Trophoblast cell (in vitro differentiated cells and primary cell): ENCODE results near the gene KLF3.

Experiments used
- DNase-seq, 2 donors: peaks; one replicate each; pipeline ENCODE4 v3.0.0-alpha.2; 2016
- H2AFZ ChIP-seq: 2 replicates; pipeline ENCODE4 v1.6.1; 2013; ENCODE audit warnings: low read length, moderate library complexity, mild to moderate bottlenecking; ENCODE audit not compliant: insufficient read depth, poor library complexity
- H2AK5ac ChIP-seq: 2 replicates; pipeline ENCODE4 v1.6.1; 2013; ENCODE audit warnings: mild to moderate bottlenecking, low read length
- H2BK120ac ChIP-seq: 2 replicates; pipeline ENCODE4 v1.6.1; 2013; ENCODE audit warnings: low read length, mild to moderate bottlenecking, moderate library complexity; ENCODE audit not compliant: insufficient read depth, poor library complexity
- H2BK12ac ChIP-seq: 2 replicates; pipeline ENCODE4 v1.6.1; 2013; ENCODE audit warnings: mild to moderate bottlenecking, low read length, moderate library complexity
- H2BK5ac ChIP-seq: 2 replicates; pipeline ENCODE4 v1.6.1; 2013; ENCODE audit warnings: low read length, low read depth, moderate library complexity, mild to moderate bottlenecking; ENCODE audit not compliant: poor library complexity
- H3K14ac ChIP-seq: 2 replicates; pipeline ENCODE4 v1.6.1; 2013; ENCODE audit warnings: mild to moderate bottlenecking, low read length
- H3K18ac ChIP-seq: 2 replicates; pipeline ENCODE4 v1.6.1; 2013; ENCODE audit warnings: mild to moderate bottlenecking, low read length
- H3K23ac ChIP-seq: 2 replicates; pipeline ENCODE4 v1.6.1; 2013; ENCODE audit warnings: low read length
- H3K27ac ChIP-seq: 2 replicates; pipeline ENCODE4 v1.5.1; 2013; ENCODE audit warnings: low read depth, mild to moderate bottlenecking, inconsistent platforms, low read length, moderate library complexity
- H3K27me3 ChIP-seq: 2 replicates; pipeline ENCODE4 v1.6.1; 2013; ENCODE audit warnings: inconsistent platforms, mild to moderate bottlenecking, low read length, moderate library complexity; ENCODE audit not compliant: insufficient read depth
- H3K36me3 ChIP-seq, 2 experiments: 1 replicate in 1 of 2; 2 replicates in 1 of 2; pipeline ENCODE4 v1.6.1; 2013; ENCODE audit warnings: low read length in 2 of 2, mild to moderate bottlenecking in 2 of 2, moderate library complexity in 1 of 2; ENCODE audit not compliant: insufficient read depth in 2 of 2, control insufficient read depth in 1 of 2
- H3K4ac ChIP-seq: 2 replicates; pipeline ENCODE4 v1.6.1; 2013; ENCODE audit warnings: low read depth, mild to moderate bottlenecking, low read length, moderate library complexity
- H3K4me1 ChIP-seq, 2 experiments: 1 replicate in 1 of 2; 2 replicates in 1 of 2; pipeline ENCODE4 v1.6.1; 2013; ENCODE audit warnings: low read length in 2 of 2, mild to moderate bottlenecking in 2 of 2, moderate library complexity in 1 of 2; ENCODE audit not compliant: insufficient read depth in 2 of 2, control insufficient read depth in 1 of 2
- H3K4me2 ChIP-seq: 2 replicates; pipeline ENCODE4 v1.6.1; 2013; ENCODE audit warnings: inconsistent platforms, mild to moderate bottlenecking, low read length, moderate library complexity
- H3K4me3 ChIP-seq: 2 replicates; pipeline ENCODE4 v1.5.1; 2013; ENCODE audit warnings: mild to moderate bottlenecking, low read depth, low read length, inconsistent platforms
- H3K79me1 ChIP-seq: one replicate; pipeline ENCODE4 v1.6.1; 2013; ENCODE audit warnings: low read length
- H3K79me2 ChIP-seq: 2 replicates; pipeline ENCODE4 v1.6.1; 2013; ENCODE audit warnings: low read length, mild to moderate bottlenecking; ENCODE audit not compliant: control insufficient read depth, insufficient read depth, poor library complexity
- H3K9ac ChIP-seq: 2 replicates; pipeline ENCODE4 v1.6.1; 2013; ENCODE audit warnings: mild to moderate bottlenecking, low read length
- H3K9me3 ChIP-seq: 2 replicates; pipeline ENCODE4 v1.6.1; 2013; ENCODE audit warnings: low read depth, mild to moderate bottlenecking, control low read depth, inconsistent platforms, low read length; ENCODE audit not compliant: insufficient read depth
- H4K12ac ChIP-seq: 2 replicates; pipeline ENCODE4 v1.6.1; 2013; ENCODE audit warnings: low read depth, mild to moderate bottlenecking, low read length, moderate library complexity
- H4K8ac ChIP-seq: 2 replicates; pipeline ENCODE4 v1.6.1; 2013; ENCODE audit warnings: low read depth, mild to moderate bottlenecking, low read length, moderate library complexity
- H4K91ac ChIP-seq: one replicate; pipeline ENCODE4 v1.6.1; 2013; ENCODE audit warnings: low read depth, mild to moderate bottlenecking, low read length, moderate library complexity
- whole genome bisulfite sequencing: extraction: QIAGEN DNeasy Blood & Tissue Kit; methylation state at CpG from one replicate; pipeline ENCODE4 v1.1.7; 2013; ENCODE audit warnings: missing lambda C conversion rate; ENCODE audit not compliant: insufficient read length, insufficient coverage; ENCODE audit errors: extremely low coverage; 5-methylcytosine and 5-hydroxymethylcytosine counted together

The KLF3 gene

GRCh38 chr4:38671592-38671940 is 7.6 kb downstream of the KLF3 start:
- H2AFZ ChIP-seq: no peak overlapping the region
- no peak for DNase-seq
- H3K18ac ChIP-seq: no peak overlapping the region
- peaks cover 6% of the 10 kb centered on the region for H3K79me1 ChIP-seq
- no peaks in the 10 kb centered on the region for H3K9me3 ChIP-seq
- H2AK5ac ChIP-seq: no peak overlapping the region
- no peak overlapping the region for H4K12ac ChIP-seq
- H3K9ac ChIP-seq: no peak overlapping the region
- no peak overlapping the region for H4K91ac ChIP-seq
- H3K27me3 ChIP-seq: no peaks in the 10 kb centered on the region
- no peak overlapping the region for H3K14ac ChIP-seq
- peaks cover 26 to 35% of the 10 kb centered on the region in 2 experiments for H3K4me1 ChIP-seq
- peaks cover 0 to 2% of the 10 kb centered on the region in 2 experiments for H3K36me3 ChIP-seq
- no CpG with 5 or more reads among the region's 5 CpGs for WGBS
- H3K4me2 ChIP-seq: no peak overlapping the region
- no peak overlapping the region for H2BK120ac ChIP-seq
- peak overlapping the region; percentile 68 for H3K4ac ChIP-seq
- H3K4me3 ChIP-seq: no peak overlapping the region
- H3K27ac ChIP-seq: no peak overlapping the region
- no peak overlapping the region for H3K23ac ChIP-seq
- no peak overlapping the region for H2BK12ac ChIP-seq
- H3K79me2 ChIP-seq: peaks cover 23% of the 10 kb centered on the region
- no peak overlapping the region for H4K8ac ChIP-seq
- H2BK5ac ChIP-seq: no peak overlapping the region

GRCh38 chr4:38672074-38672396 is 8.0 kb downstream of the KLF3 start:
- H3K4me2 ChIP-seq: no peak overlapping the region
- H3K79me1 ChIP-seq: peaks cover 4% of the 10 kb centered on the region
- H3K4ac ChIP-seq: peak overlapping the region; percentile 90
- peak overlapping the region; percentile 17 for H3K27ac ChIP-seq
- H3K9ac ChIP-seq: no peak overlapping the region
- no peak overlapping the region for H3K23ac ChIP-seq
- no peak overlapping the region for H2BK12ac ChIP-seq
- H3K14ac ChIP-seq: no peak overlapping the region
- H3K79me2 ChIP-seq: peaks cover 25% of the 10 kb centered on the region
- H2BK120ac ChIP-seq: no peak overlapping the region
- H3K27me3 ChIP-seq: no peaks in the 10 kb centered on the region
- H3K36me3 ChIP-seq: peaks cover 2% of the 10 kb centered on the region in 2 experiments
- H3K18ac ChIP-seq: peak overlapping the region; percentile 33
- H2AK5ac ChIP-seq: no peak overlapping the region
- WGBS: no CpG with 5 or more reads among the region's 3 CpGs
- no peak overlapping the region for H2BK5ac ChIP-seq
- no peak overlapping the region for H4K8ac ChIP-seq
- H3K9me3 ChIP-seq: no peaks in the 10 kb centered on the region
- H4K12ac ChIP-seq: no peak overlapping the region
- no peak overlapping the region for H2AFZ ChIP-seq
- DNase-seq: no peak
- H4K91ac ChIP-seq: no peak overlapping the region
- peaks cover 26 to 35% of the 10 kb centered on the region in 2 experiments for H3K4me1 ChIP-seq
- no peak overlapping the region for H3K4me3 ChIP-seq

GRCh38 chr4:38672397-38673129 is 8.6 kb downstream of the KLF3 start:
- no peak overlapping the region for H4K12ac ChIP-seq
- H4K91ac ChIP-seq: no peak overlapping the region
- H4K8ac ChIP-seq: no peak overlapping the region
- no peak overlapping the region for H3K9ac ChIP-seq
- H2BK12ac ChIP-seq: no peak overlapping the region
- H3K14ac ChIP-seq: peak overlapping the region; percentile 9
- H3K9me3 ChIP-seq: no peaks in the 10 kb centered on the region
- peaks cover 4% of the 10 kb centered on the region for H3K79me1 ChIP-seq
- no peak for DNase-seq
- H3K4me1 ChIP-seq: peaks cover 26 to 35% of the 10 kb centered on the region in 2 experiments
- no CpG with 5 or more reads among the region's 13 CpGs for WGBS
- no peak overlapping the region for H2BK5ac ChIP-seq
- H3K18ac ChIP-seq: peak overlapping the region; percentile 77
- H2AK5ac ChIP-seq: peak overlapping the region; percentile 52
- no peak overlapping the region for H3K23ac ChIP-seq
- no peak overlapping the region for H3K4me2 ChIP-seq
- peak overlapping the region; percentile 50 for H2AFZ ChIP-seq
- H3K4ac ChIP-seq: peak overlapping the region; percentile 90
- H2BK120ac ChIP-seq: no peak overlapping the region
- H3K4me3 ChIP-seq: no peak overlapping the region
- peaks cover 28% of the 10 kb centered on the region for H3K79me2 ChIP-seq
- peaks cover 2 to 3% of the 10 kb centered on the region in 2 experiments for H3K36me3 ChIP-seq
- H3K27me3 ChIP-seq: no peaks in the 10 kb centered on the region
- peak overlapping the region; percentile 17 for H3K27ac ChIP-seq

GRCh38 chr4:38673130-38673978 is 9.4 kb downstream of the KLF3 start:
- H3K18ac ChIP-seq: peak overlapping the region; percentile 14
- H3K9ac ChIP-seq: no peak overlapping the region
- no CpG with 5 or more reads among the region's 7 CpGs for WGBS
- no peak overlapping the region for H2AFZ ChIP-seq
- no peak overlapping the region for H3K4me3 ChIP-seq
- H2BK12ac ChIP-seq: no peak overlapping the region
- no peak overlapping the region for H4K91ac ChIP-seq
- H3K4me2 ChIP-seq: peak overlapping the region; percentile 4
- H2BK5ac ChIP-seq: no peak overlapping the region
- peaks cover 31% of the 10 kb centered on the region for H3K79me2 ChIP-seq
- no peak overlapping the region for H4K8ac ChIP-seq
- no peak overlapping the region for H3K23ac ChIP-seq
- H3K27me3 ChIP-seq: no peaks in the 10 kb centered on the region
- H4K12ac ChIP-seq: no peak overlapping the region
- H3K79me1 ChIP-seq: peaks cover 4% of the 10 kb centered on the region
- H2BK120ac ChIP-seq: no peak overlapping the region
- peak overlapping the region; percentile 7 for H3K27ac ChIP-seq
- peaks cover 26 to 34% of the 10 kb centered on the region in 2 experiments for H3K4me1 ChIP-seq
- H3K14ac ChIP-seq: no peak overlapping the region
- no peak for DNase-seq
- no peaks in the 10 kb centered on the region for H3K9me3 ChIP-seq
- H2AK5ac ChIP-seq: no peak overlapping the region
- H3K4ac ChIP-seq: peak overlapping the region; percentile 90
- peaks cover 2 to 3% of the 10 kb centered on the region in 2 experiments for H3K36me3 ChIP-seq
